K562 (cell line): ENCODE results near the gene MBNL2. TPM values are rescaled to one million over a fixed set of nuclear protein-coding genes. Genes with fewer than 3 reads are reported as not detected.

Experiments
- BCOR ChIP-seq: fragments of 450-650 bp; IDR thresholded peaks from 2 replicates; pipeline ENCODE4 v1.6.1; 2016
- CREB5 ChIP-seq: fragments of 250-450 bp; sonication (Bioruptor Pico); IDR thresholded peaks from 2 replicates; pipeline ENCODE4 v1.5.0; 2020; ENCODE audit warnings: mild to moderate bottlenecking
- ELF4 ChIP-seq: fragments of 450-650 bp; formaldehyde crosslinking; IDR thresholded peaks from 2 replicates; pipeline ENCODE4 v1.4.0; 2022; ENCODE audit warnings: missing genetic modification characterization
- JUN ChIP-seq, 2 experiments: sonication (generic) in 1 of 2; formaldehyde crosslinking in 1 of 2; IDR thresholded peaks; 2 replicates each; pipeline versions ENCODE4 v1.6.1 to v1.8.0; 2012 to 2022; ENCODE audit warnings: borderline replicate concordance in 2 of 2, mild to moderate bottlenecking in 2 of 2, improper control_type of control experiment in 1 of 2, low read depth in 1 of 2, low read length in 1 of 2, missing genetic modification reagents in 1 of 2
- KAT8 ChIP-seq: fragments of 450-650 bp; IDR thresholded peaks from 2 replicates; pipeline ENCODE4 v1.6.1; 2016; ENCODE audit warnings: low read depth, mild to moderate bottlenecking
- KLF1 ChIP-seq: fragments of 450-650 bp; IDR thresholded peaks from 2 replicates; pipeline ENCODE4 v1.6.1; 2016; ENCODE audit warnings: missing genetic modification characterization, missing compliant biosample characterization
- MYBL2 ChIP-seq, 2 experiments: fragments of 450-650 bp in 1 of 2; sonication (generic) in 1 of 2; formaldehyde crosslinking in 1 of 2; IDR thresholded peaks; 2 replicates each; pipeline versions ENCODE4 v1.6.1 to v1.8.1; 2017 to 2022; ENCODE audit warnings: borderline replicate concordance in 1 of 2, inconsistent platforms in 1 of 2, low read depth in 1 of 2, mild to moderate bottlenecking in 1 of 2, missing genetic modification reagents in 1 of 2, moderate library complexity in 1 of 2
- PTBP1 ChIP-seq: fragments of 200-400 bp; formaldehyde crosslinking; IDR thresholded peaks from 2 replicates; pipeline ENCODE4 v1.6.1; 2017; ENCODE audit warnings: low read depth, low read length
- PTTG1 ChIP-seq: fragments of 450-650 bp; IDR thresholded peaks from 2 replicates; pipeline ENCODE4 v1.6.1; 2016; ENCODE audit warnings: low read depth, mild to moderate bottlenecking, missing genetic modification characterization, missing compliant biosample characterization
- RBBP5 ChIP-seq: fragments of 200-600 bp; sonication (generic); IDR thresholded peaks from 2 replicates; pipeline ENCODE4 v1.6.1; 2012; ENCODE audit warnings: borderline replicate concordance, mild to moderate bottlenecking, low read length, control low read depth, inconsistent platforms; ENCODE audit not compliant: insufficient read depth, poor library complexity, severe bottlenecking
- RHOXF2B ChIP-seq: fragments of 250-450 bp; sonication (Bioruptor Pico); conservative IDR thresholded peaks from 2 replicates; pipeline ENCODE4 v1.5.1; 2021
- RNF2 ChIP-seq: sonication (generic); IDR thresholded peaks from 2 replicates; pipeline ENCODE4 v1.6.1; 2016
- SMAD4 ChIP-seq: fragments of 250-450 bp; sonication (Bioruptor Pico); conservative IDR thresholded peaks from 2 replicates; pipeline ENCODE4 v1.8.0; 2021; ENCODE audit warnings: inconsistent platforms, mild to moderate bottlenecking, moderate library complexity
- SMARCE1 ChIP-seq: fragments of 450-650 bp; IDR thresholded peaks from 2 replicates; pipeline ENCODE4 v1.7.1; 2016; ENCODE audit warnings: mild to moderate bottlenecking
- TCFL5 ChIP-seq: fragments of 250-450 bp; sonication (Bioruptor Pico); conservative IDR thresholded peaks from 2 replicates; pipeline ENCODE4 v1.6.1; 2021; ENCODE audit warnings: mild to moderate bottlenecking, moderate library complexity, matching md5 sums
- ZC3H4 ChIP-seq: sonication (generic); formaldehyde crosslinking; IDR thresholded peaks from 2 replicates; pipeline ENCODE4 v1.9.0; 2021; ENCODE audit warnings: missing genetic modification reagents, borderline replicate concordance
- ZFPM2 ChIP-seq: fragments of 250-450 bp; sonication (Bioruptor Pico); IDR thresholded peaks from 2 replicates; pipeline ENCODE4 v1.5.1; 2022; ENCODE audit warnings: mild to moderate bottlenecking
- ZNF253 ChIP-seq: fragments of 250-450 bp; sonication (Bioruptor Pico); conservative IDR thresholded peaks from 2 replicates; pipeline ENCODE4 v1.6.1; 2021; ENCODE audit warnings: mild to moderate bottlenecking
- ZNF76 ChIP-seq: fragments of 250-450 bp; sonication (Bioruptor Pico); IDR thresholded peaks from 2 replicates; pipeline ENCODE4 v1.4.0; 2020; ENCODE audit warnings: mild to moderate bottlenecking, moderate library complexity, borderline replicate concordance
- ZSCAN29 ChIP-seq: fragments of 450-650 bp; IDR thresholded peaks from 2 replicates; pipeline ENCODE4 v1.6.1; 2017
- polyA plus RNA-seq, 8 experiments: library from polyadenylated mRNA; depleted of rRNA in 4 of 8; stranded (reverse) in 5 of 8; unstranded in 3 of 8; fragments of >200 nt; fragmentation: Nextera tagmentation in 2 of 8; fragmentation: Illumina TruSeq in 1 of 8; extraction: Ambion mirVana in 2 of 8; extraction: Trizol in 1 of 8; gene quantifications; 2 replicates each; pipeline versions ENCODE4 v1.2.1 to v1.2.3, GENCODE V29; 2011 to 2014; ENCODE audit warnings: inconsistent platforms in 1 of 8, missing spikeins in 1 of 8
- total RNA-seq, 7 experiments: library from RNA; depleted of rRNA in 6 of 7; stranded (reverse); fragments of >200 nt in 6 of 7; fragmentation: Illumina TruSeq in 2 of 7; extraction: Trizol in 2 of 7; gene quantifications; 2 replicates each; pipeline versions ENCODE4 v1.2.1 to v1.2.3, GENCODE V29; 2011 to 2021; ENCODE audit warnings: low replicate concordance in 1 of 7
- TF ChIP-seq, protein P1 (sequence below): sonication (generic); formaldehyde crosslinking; IDR thresholded peaks from 2 replicates; pipeline ENCODE4 v1.8.0; 2022; ENCODE audit warnings: missing genetic modification reagents, mild to moderate bottlenecking, moderate library complexity, borderline replicate concordance
- TF ChIP-seq, protein P2 (sequence below): fragments of 450-650 bp; formaldehyde crosslinking; IDR thresholded peaks from 2 replicates; pipeline ENCODE4 v1.4.0; 2022; ENCODE audit warnings: mild to moderate bottlenecking, moderate library complexity
- TF ChIP-seq, protein P3 (sequence below): fragments of 450-650 bp; IDR thresholded peaks from 2 replicates; pipeline ENCODE4 v1.6.1; 2014; ENCODE audit warnings: low read depth, mild to moderate bottlenecking, moderate library complexity, borderline replicate concordance

Gene MBNL2
- total and polyA plus RNA-seq, 9 of the 15 experiments (the other 6 are each of a cell fraction or from before 2014, with no cell fraction given): 7.0 to 24.8 (median 13.8) TPM

- TF ChIP-seq RHOXF2B (CRISPR knock-in tag) (no peak), RBBP5 (peak; percentile 53), CREB5 (no peak), ZNF253 (no peak), ZNF76 (no peak), SMARCE1 (peak; percentile 98), KLF1 (no peak), JUN (IDR thresholded peaks at IDR 0.05; ENCODE audit: borderline replicate concordance, low read depth, low read length) (peak; percentile 94), JUN (CRISPR knock-in tag; IDR thresholded peaks at IDR 0.05; ENCODE audit: borderline replicate concordance) (peak; percentile 91; the same call in 1 of the 2 replicates), TCFL5 (CRISPR knock-in tag) (no peak), ZC3H4 (CRISPR knock-in tag) (no peak), MYBL2 (IDR thresholded peaks at IDR 0.05; ENCODE audit: low read depth) (no peak), MYBL2 (CRISPR knock-in tag; IDR thresholded peaks at IDR 0.05; ENCODE audit: borderline replicate concordance) (no peak), ELF4 (CRISPR knock-in tag) (no peak), BCOR (peak; percentile 66; the same call in 1 of the 2 replicates), ZFPM2 (no peak), PTBP1 (no peak), PTTG1 (tag) (no peak), SMAD4 (CRISPR knock-in tag) (peak; percentile 98), ZSCAN29 (no peak), RNF2 (peak; percentile 97), KAT8 (no peak)
- TF ChIP-seq, protein P1, sequence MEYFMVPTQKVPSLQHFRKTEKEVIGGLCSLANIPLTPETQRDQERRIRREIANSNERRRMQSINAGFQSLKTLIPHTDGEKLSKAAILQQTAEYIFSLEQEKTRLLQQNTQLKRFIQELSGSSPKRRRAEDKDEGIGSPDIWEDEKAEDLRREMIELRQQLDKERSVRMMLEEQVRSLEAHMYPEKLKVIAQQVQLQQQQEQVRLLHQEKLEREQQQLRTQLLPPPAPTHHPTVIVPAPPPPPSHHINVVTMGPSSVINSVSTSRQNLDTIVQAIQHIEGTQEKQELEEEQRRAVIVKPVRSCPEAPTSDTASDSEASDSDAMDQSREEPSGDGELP: peak; percentile 54; the same call in 1 of the 2 replicates
- TF ChIP-seq, protein P2, sequence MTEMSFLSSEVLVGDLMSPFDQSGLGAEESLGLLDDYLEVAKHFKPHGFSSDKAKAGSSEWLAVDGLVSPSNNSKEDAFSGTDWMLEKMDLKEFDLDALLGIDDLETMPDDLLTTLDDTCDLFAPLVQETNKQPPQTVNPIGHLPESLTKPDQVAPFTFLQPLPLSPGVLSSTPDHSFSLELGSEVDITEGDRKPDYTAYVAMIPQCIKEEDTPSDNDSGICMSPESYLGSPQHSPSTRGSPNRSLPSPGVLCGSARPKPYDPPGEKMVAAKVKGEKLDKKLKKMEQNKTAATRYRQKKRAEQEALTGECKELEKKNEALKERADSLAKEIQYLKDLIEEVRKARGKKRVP: peak; percentile 99
- TF ChIP-seq, protein P3, sequence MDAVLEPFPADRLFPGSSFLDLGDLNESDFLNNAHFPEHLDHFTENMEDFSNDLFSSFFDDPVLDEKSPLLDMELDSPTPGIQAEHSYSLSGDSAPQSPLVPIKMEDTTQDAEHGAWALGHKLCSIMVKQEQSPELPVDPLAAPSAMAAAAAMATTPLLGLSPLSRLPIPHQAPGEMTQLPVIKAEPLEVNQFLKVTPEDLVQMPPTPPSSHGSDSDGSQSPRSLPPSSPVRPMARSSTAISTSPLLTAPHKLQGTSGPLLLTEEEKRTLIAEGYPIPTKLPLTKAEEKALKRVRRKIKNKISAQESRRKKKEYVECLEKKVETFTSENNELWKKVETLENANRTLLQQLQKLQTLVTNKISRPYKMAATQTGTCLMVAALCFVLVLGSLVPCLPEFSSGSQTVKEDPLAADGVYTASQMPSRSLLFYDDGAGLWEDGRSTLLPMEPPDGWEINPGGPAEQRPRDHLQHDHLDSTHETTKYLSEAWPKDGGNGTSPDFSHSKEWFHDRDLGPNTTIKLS: peak; percentile 61; the same call in 1 of the 2 replicates
These were observed 37.9 kb downstream of the MBNL2 start (continued) for GRCh38 chr13:97259798-97260714.
